ENCODE data around the gene FCSK. TPM values are rescaled to one million over a fixed set of nuclear protein-coding genes. Genes with fewer than 3 reads are reported as not detected.

The FCSK gene
- polyA plus RNA-seq, 1 donor from 2014 or later = 10.7 TPM

GRCh38 chr16:70512456-70512855 is 58.1 kb downstream of the FCSK start:
- Histone ChIP-seq H3K4me3 (ENCODE audit: low read length) (no peak overlapping the region), H3K9me3 (ENCODE audit: low read length) (no peaks in the 10 kb centered on the region), H3K79me2 (replicated peaks; ENCODE audit: insufficient read depth, low read length) (no peaks in the 10 kb centered on the region), H3K9me2 (ENCODE audit: insufficient read depth, low read length) (no peaks in the 10 kb centered on the region), H4K20me1 (ENCODE audit: insufficient read depth) (no peaks in the 10 kb centered on the region), H3K27ac (ENCODE audit: low read length) (no peak overlapping the region), H2AFZ (ENCODE audit: low read depth, low read length) (no peak overlapping the region), H3K36me3 (ENCODE audit: insufficient read depth, low read length) (peaks cover 6% of the 10 kb centered on the region), H3K9ac (ENCODE audit: low read length) (no peak overlapping the region), H3K27me3 (ENCODE audit: insufficient read depth, low read depth, low read length) (no peaks in the 10 kb centered on the region), H3F3A (ENCODE audit: insufficient read depth, low read length, poor library complexity, severe bottlenecking) (no peaks in the 10 kb centered on the region), H3K4me2 (ENCODE audit: low read length) (no peak overlapping the region)
- TF ChIP-seq TAF1 (IDR thresholded peaks at IDR 0.05; ENCODE audit: low read depth) (no peak), EZH2 (IDR thresholded peaks at IDR 0.05; ENCODE audit: borderline replicate concordance, insufficient read depth, low read length, poor library complexity, severe bottlenecking) (no peak), MXI1 (conservative IDR thresholded peaks at IDR 0.05; ENCODE audit: poor library complexity, severe bottlenecking) (no peak), SMC3 (conservative IDR thresholded peaks at IDR 0.05; ENCODE audit: poor library complexity) (no peak), EP300 (conservative IDR thresholded peaks at IDR 0.05; ENCODE audit: poor library complexity, severe bottlenecking) (no peak), RAD21 (conservative IDR thresholded peaks at IDR 0.05) (no peak), POLR2AphosphoS5 (IDR thresholded peaks at IDR 0.05) (no peak)
- TF ChIP-seq, protein P1, sequence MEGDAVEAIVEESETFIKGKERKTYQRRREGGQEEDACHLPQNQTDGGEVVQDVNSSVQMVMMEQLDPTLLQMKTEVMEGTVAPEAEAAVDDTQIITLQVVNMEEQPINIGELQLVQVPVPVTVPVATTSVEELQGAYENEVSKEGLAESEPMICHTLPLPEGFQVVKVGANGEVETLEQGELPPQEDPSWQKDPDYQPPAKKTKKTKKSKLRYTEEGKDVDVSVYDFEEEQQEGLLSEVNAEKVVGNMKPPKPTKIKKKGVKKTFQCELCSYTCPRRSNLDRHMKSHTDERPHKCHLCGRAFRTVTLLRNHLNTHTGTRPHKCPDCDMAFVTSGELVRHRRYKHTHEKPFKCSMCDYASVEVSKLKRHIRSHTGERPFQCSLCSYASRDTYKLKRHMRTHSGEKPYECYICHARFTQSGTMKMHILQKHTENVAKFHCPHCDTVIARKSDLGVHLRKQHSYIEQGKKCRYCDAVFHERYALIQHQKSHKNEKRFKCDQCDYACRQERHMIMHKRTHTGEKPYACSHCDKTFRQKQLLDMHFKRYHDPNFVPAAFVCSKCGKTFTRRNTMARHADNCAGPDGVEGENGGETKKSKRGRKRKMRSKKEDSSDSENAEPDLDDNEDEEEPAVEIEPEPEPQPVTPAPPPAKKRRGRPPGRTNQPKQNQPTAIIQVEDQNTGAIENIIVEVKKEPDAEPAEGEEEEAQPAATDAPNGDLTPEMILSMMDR (IDR thresholded peaks at IDR 0.05; ENCODE audit: poor library complexity, severe bottlenecking) = no peak
- TF ChIP-seq, protein P2, sequence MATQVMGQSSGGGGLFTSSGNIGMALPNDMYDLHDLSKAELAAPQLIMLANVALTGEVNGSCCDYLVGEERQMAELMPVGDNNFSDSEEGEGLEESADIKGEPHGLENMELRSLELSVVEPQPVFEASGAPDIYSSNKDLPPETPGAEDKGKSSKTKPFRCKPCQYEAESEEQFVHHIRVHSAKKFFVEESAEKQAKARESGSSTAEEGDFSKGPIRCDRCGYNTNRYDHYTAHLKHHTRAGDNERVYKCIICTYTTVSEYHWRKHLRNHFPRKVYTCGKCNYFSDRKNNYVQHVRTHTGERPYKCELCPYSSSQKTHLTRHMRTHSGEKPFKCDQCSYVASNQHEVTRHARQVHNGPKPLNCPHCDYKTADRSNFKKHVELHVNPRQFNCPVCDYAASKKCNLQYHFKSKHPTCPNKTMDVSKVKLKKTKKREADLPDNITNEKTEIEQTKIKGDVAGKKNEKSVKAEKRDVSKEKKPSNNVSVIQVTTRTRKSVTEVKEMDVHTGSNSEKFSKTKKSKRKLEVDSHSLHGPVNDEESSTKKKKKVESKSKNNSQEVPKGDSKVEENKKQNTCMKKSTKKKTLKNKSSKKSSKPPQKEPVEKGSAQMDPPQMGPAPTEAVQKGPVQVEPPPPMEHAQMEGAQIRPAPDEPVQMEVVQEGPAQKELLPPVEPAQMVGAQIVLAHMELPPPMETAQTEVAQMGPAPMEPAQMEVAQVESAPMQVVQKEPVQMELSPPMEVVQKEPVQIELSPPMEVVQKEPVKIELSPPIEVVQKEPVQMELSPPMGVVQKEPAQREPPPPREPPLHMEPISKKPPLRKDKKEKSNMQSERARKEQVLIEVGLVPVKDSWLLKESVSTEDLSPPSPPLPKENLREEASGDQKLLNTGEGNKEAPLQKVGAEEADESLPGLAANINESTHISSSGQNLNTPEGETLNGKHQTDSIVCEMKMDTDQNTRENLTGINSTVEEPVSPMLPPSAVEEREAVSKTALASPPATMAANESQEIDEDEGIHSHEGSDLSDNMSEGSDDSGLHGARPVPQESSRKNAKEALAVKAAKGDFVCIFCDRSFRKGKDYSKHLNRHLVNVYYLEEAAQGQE (IDR thresholded peaks at IDR 0.05; ENCODE audit: borderline replicate concordance) = no peak

- H3K27ac ChIP-seq (ENCODE audit: low read length) = no peak overlapping the region
- no peaks in the 10 kb centered on the region for H3K9me2 ChIP-seq (ENCODE audit: insufficient read depth, low read length)
- H3K9ac ChIP-seq (ENCODE audit: low read length) = no peak overlapping the region
- no peak overlapping the region for H3K4me3 ChIP-seq (ENCODE audit: low read length)
- H3F3A ChIP-seq (ENCODE audit: insufficient read depth, low read length, poor library complexity, severe bottlenecking) = no peaks in the 10 kb centered on the region
- H3K9me3 ChIP-seq (ENCODE audit: low read length) = no peaks in the 10 kb centered on the region
- H2AFZ ChIP-seq (ENCODE audit: low read depth, low read length) = no peak overlapping the region
- peaks cover 30% of the 10 kb centered on the region for H3K79me2 ChIP-seq (replicated peaks; ENCODE audit: insufficient read depth, low read length)
- H4K20me1 ChIP-seq (ENCODE audit: insufficient read depth) = no peaks in the 10 kb centered on the region
- no peak overlapping the region for H3K4me2 ChIP-seq (ENCODE audit: low read length)
- no peak for TF ChIP-seq EZH2 (IDR thresholded peaks at IDR 0.05; ENCODE audit: borderline replicate concordance, insufficient read depth, low read length, poor library complexity, severe bottlenecking)
- TF ChIP-seq RAD21 (conservative IDR thresholded peaks at IDR 0.05) = no peak
- TF ChIP-seq POLR2AphosphoS5 (IDR thresholded peaks at IDR 0.05) = no peak
- TF ChIP-seq EP300 (conservative IDR thresholded peaks at IDR 0.05; ENCODE audit: poor library complexity, severe bottlenecking) = no peak
- no peak for TF ChIP-seq MXI1 (conservative IDR thresholded peaks at IDR 0.05; ENCODE audit: poor library complexity, severe bottlenecking)
- TF ChIP-seq TAF1 (IDR thresholded peaks at IDR 0.05; ENCODE audit: low read depth) = no peak
- TF ChIP-seq, protein P2 (IDR thresholded peaks at IDR 0.05; ENCODE audit: borderline replicate concordance) = no peak
- no peak for TF ChIP-seq SMC3 (conservative IDR thresholded peaks at IDR 0.05; ENCODE audit: poor library complexity)
- TF ChIP-seq, protein P1 (IDR thresholded peaks at IDR 0.05; ENCODE audit: poor library complexity, severe bottlenecking) = no peak
- H3K27me3 ChIP-seq (ENCODE audit: insufficient read depth, low read depth, low read length) = no peaks in the 10 kb centered on the region
- H3K36me3 ChIP-seq (ENCODE audit: insufficient read depth, low read length) = no peaks in the 10 kb centered on the region
Measured at GRCh38 chr16:70520612-70521297, 66.4 kb downstream of the FCSK start.
